ENCODE results near the gene CTNNA3. TPM values are rescaled to one million over a fixed set of nuclear protein-coding genes. Genes with fewer than 3 reads are reported as not detected.
A peak's percentile ranks its signal among the peaks of the same experiment; 100 is the strongest.

CTNNA3 gene
- total RNA-seq, 4 donors from 2014 or later = 14.3 to 49.5 (median 24.2) TPM

- TF ChIP-seq POLR2A (IDR thresholded peaks at IDR 0.05) (no peak), CTCF (IDR thresholded peaks at IDR 0.05 in 4 of 5, conservative IDR thresholded peaks at IDR 0.05 in 1 of 5) (no peak)
- Histone ChIP-seq H3K36me3 (no peaks in the 10 kb centered on the region), H3K9me3 (no peaks in the 10 kb centered on the region), H3K4me3 (no peak overlapping the region), H3K4me1 (peaks cover 7 to 24% of the 10 kb centered on the region in 2 donors), H3K27me3 (no peaks in the 10 kb centered on the region), H3K27ac (no peak overlapping the region)
- no peak for ATAC-seq
- DNase-seq = no peak
- intact Hi-C loops (cut with DNase I; ENCODE audit: low total_unique reads) = no loop called here
- in situ Hi-C loops (cut with MboI; ENCODE audit: low sequenced_read_pairs in 4 of 4) = no loop called here
These were observed 858.7 kb downstream of the CTNNA3 start for GRCh38 chr10:66837335-66837734.

DNA sequence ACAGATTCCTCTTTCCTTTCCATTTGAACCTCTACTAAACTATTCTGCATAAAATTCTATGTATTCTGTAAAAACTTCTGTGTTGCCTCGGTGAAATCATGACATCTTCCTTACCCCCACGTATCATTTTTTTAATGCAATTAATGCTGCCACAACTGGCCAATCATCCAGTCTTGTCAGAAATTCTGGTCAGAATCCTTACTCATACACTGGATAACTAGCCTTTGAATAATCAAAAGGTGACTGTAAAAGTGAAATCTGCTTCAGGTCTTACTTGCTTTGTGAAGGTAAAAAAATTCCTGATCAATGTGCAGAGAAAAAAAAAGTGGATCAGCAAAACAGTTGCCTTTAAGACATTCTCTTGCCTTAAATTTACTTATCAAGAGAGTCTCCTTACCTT lies 859.2 kb downstream of the CTNNA3 start:
- H3K27me3 ChIP-seq = no peaks in the 10 kb centered on the region
- ATAC-seq (no peak), DNase-seq (no peak)
- no peaks in the 10 kb centered on the region for H3K9me3 ChIP-seq
- intact Hi-C loops (cut with DNase I; ENCODE audit: low total_unique reads) (no loop called here), in situ Hi-C loops (cut with MboI; ENCODE audit: low sequenced_read_pairs in 4 of 4) (no loop called here)
- H3K27ac ChIP-seq = no peak overlapping the region
- H3K4me1 ChIP-seq = peaks cover 7 to 24% of the 10 kb centered on the region in 2 donors
- TF ChIP-seq CTCF (IDR thresholded peaks at IDR 0.05 in 4 of 5, conservative IDR thresholded peaks at IDR 0.05 in 1 of 5) = no peak
- TF ChIP-seq POLR2A (IDR thresholded peaks at IDR 0.05) = no peak
- H3K4me3 ChIP-seq = no peak overlapping the region
- no peaks in the 10 kb centered on the region for H3K36me3 ChIP-seq

GRCh38 chr10:66836057-66836456 lies 859.9 kb downstream of the CTNNA3 start:
- in situ Hi-C loops (cut with MboI; ENCODE audit: low sequenced_read_pairs in 4 of 4) = no loop called here
- intact Hi-C loops (cut with DNase I; ENCODE audit: low total_unique reads) = no loop called here
- Histone ChIP-seq H3K4me1 (peaks cover 7 to 24% of the 10 kb centered on the region in 2 donors), H3K4me3 (no peak overlapping the region), H3K36me3 (no peaks in the 10 kb centered on the region), H3K27me3 (no peaks in the 10 kb centered on the region), H3K9me3 (no peaks in the 10 kb centered on the region), H3K27ac (no peak overlapping the region)
- TF ChIP-seq POLR2A (IDR thresholded peaks at IDR 0.05) (no peak), CTCF (IDR thresholded peaks at IDR 0.05 in 4 of 5, conservative IDR thresholded peaks at IDR 0.05 in 1 of 5) (no peak)
- no peak for DNase-seq
- ATAC-seq = no peak

- in situ Hi-C loops (cut with MboI; ENCODE audit: low sequenced_read_pairs in 4 of 4) = no loop called here
- H3K4me3 ChIP-seq = no peak overlapping the region
- peaks cover 7 to 24% of the 10 kb centered on the region in 2 donors for H3K4me1 ChIP-seq
- no peaks in the 10 kb centered on the region for H3K9me3 ChIP-seq
- intact Hi-C loops (cut with DNase I; ENCODE audit: low total_unique reads) = no loop called here
- TF ChIP-seq POLR2A (IDR thresholded peaks at IDR 0.05) (no peak), CTCF (IDR thresholded peaks at IDR 0.05 in 4 of 5, conservative IDR thresholded peaks at IDR 0.05 in 1 of 5) (no peak)
- no peaks in the 10 kb centered on the region for H3K36me3 ChIP-seq
- DNase-seq = no peak
- ATAC-seq = peak; percentile 44 to 47
- no peaks in the 10 kb centered on the region for H3K27me3 ChIP-seq
- peak overlapping the region in 1 of 4 donors; percentile 31 for H3K27ac ChIP-seq
These were observed 860.6 kb downstream of the CTNNA3 start for GRCh38 chr10:66835400-66835799.

GRCh38 chr10:66834802-66835201 lies 861.2 kb downstream of the CTNNA3 start:
- Histone ChIP-seq H3K27me3 (no peaks in the 10 kb centered on the region), H3K36me3 (no peaks in the 10 kb centered on the region), H3K4me1 (peaks cover 7 to 24% of the 10 kb centered on the region in 2 donors), H3K27ac (no peak overlapping the region), H3K4me3 (no peak overlapping the region), H3K9me3 (no peaks in the 10 kb centered on the region)
- intact Hi-C loops (cut with DNase I; ENCODE audit: low total_unique reads) = no loop called here
- in situ Hi-C loops (cut with MboI; ENCODE audit: low sequenced_read_pairs in 4 of 4) = no loop called here
- TF ChIP-seq CTCF (IDR thresholded peaks at IDR 0.05 in 4 of 5, conservative IDR thresholded peaks at IDR 0.05 in 1 of 5) = no peak
- TF ChIP-seq POLR2A (IDR thresholded peaks at IDR 0.05) = no peak
- ATAC-seq (no peak), DNase-seq (no peak)
